GM23338 (cell line): ENCODE results near the gene AGAP1. TPM values are rescaled to one million over a fixed set of nuclear protein-coding genes. Genes with fewer than 3 reads are reported as not detected.

Experiments
- ATAC-seq: fragments of 200-7000 bp; cut with Tn5 transposase; 3 replicates; pipeline ENCODE4 v1.9.1; 2020
- DNase-seq: peaks from one replicate; pipeline ENCODE4 v3.0.0-alpha.2; 2015; ENCODE audit warnings: low spot score
- H2AFZ ChIP-seq: fragments of 200-600 bp; sonication (generic); 2 replicates; pipeline ENCODE4 v1.8.0; 2016; ENCODE audit warnings: antibody characterized with exemption, mild to moderate bottlenecking, moderate library complexity
- H3F3A ChIP-seq: fragments of 200-600 bp; sonication (generic); replicated peaks from 2 replicates; pipeline ENCODE4 v1.8.0; 2017; ENCODE audit warnings: antibody characterized with exemption, mixed run types, low read depth
- H3K27ac ChIP-seq: fragments of 200-600 bp; sonication (generic); 2 replicates; pipeline ENCODE4 v1.6.1; 2016; ENCODE audit warnings: low read depth
- H3K27me3 ChIP-seq: fragments of 200-600 bp; sonication (generic); 2 replicates; pipeline ENCODE4 v1.8.0; 2016; ENCODE audit warnings: mild to moderate bottlenecking, mixed run types, moderate library complexity; ENCODE audit not compliant: insufficient read depth
- H3K36me3 ChIP-seq: fragments of 200-600 bp; sonication (generic); 2 replicates; pipeline ENCODE4 v1.8.0; 2016; ENCODE audit warnings: mild to moderate bottlenecking; ENCODE audit not compliant: insufficient read depth
- H3K4me1 ChIP-seq: fragments of 200-600 bp; sonication (generic); 2 replicates; pipeline ENCODE4 v1.8.0; 2016; ENCODE audit warnings: mild to moderate bottlenecking, moderate library complexity; ENCODE audit not compliant: insufficient read depth
- H3K4me2 ChIP-seq: fragments of 200-600 bp; sonication (generic); 2 replicates; pipeline ENCODE4 v1.7.1; 2017; ENCODE audit warnings: mixed run types
- H3K4me3 ChIP-seq: fragments of 200-600 bp; sonication (generic); 2 replicates; pipeline ENCODE4 v1.6.1; 2016; ENCODE audit warnings: mixed run types
- H3K79me2 ChIP-seq: fragments of 200-600 bp; sonication (generic); replicated peaks from 2 replicates; pipeline ENCODE4 v1.8.0; 2017; ENCODE audit warnings: mild to moderate bottlenecking; ENCODE audit not compliant: insufficient read depth
- H3K9me2 ChIP-seq: fragments of 200-600 bp; sonication (generic); 2 replicates; pipeline ENCODE4 v1.8.0; 2017; ENCODE audit not compliant: insufficient read depth
- H4K20me1 ChIP-seq: fragments of 200-600 bp; sonication (generic); replicated peaks from 2 replicates; pipeline ENCODE4 v1.8.0; 2017; ENCODE audit warnings: mild to moderate bottlenecking; ENCODE audit not compliant: insufficient read depth
- H3K27ac Mint-ChIP-seq: 2 replicates; pipeline ENCODE4 v1.8.0; 2020; ENCODE audit warnings: inconsistent platforms, mild to moderate bottlenecking, moderate library complexity, mixed read lengths
- H3K27me3 Mint-ChIP-seq: 3 replicates; pipeline ENCODE4 v1.8.0; 2022; ENCODE audit warnings: low read depth, mild to moderate bottlenecking, moderate library complexity, mixed read lengths, inconsistent platforms; ENCODE audit not compliant: insufficient read depth, poor library complexity
- H3K36me3 Mint-ChIP-seq: 3 replicates; pipeline ENCODE4 v1.8.0; 2021; ENCODE audit warnings: low read depth, mild to moderate bottlenecking, inconsistent platforms, moderate library complexity, mixed read lengths
- H3K4me1 Mint-ChIP-seq: 3 replicates; pipeline ENCODE4 v1.8.0; 2020; ENCODE audit warnings: mild to moderate bottlenecking, inconsistent platforms, mixed read lengths
- H3K4me3 Mint-ChIP-seq: 3 replicates; pipeline ENCODE4 v1.8.0; 2021; ENCODE audit warnings: moderate library complexity, mild to moderate bottlenecking, inconsistent platforms, mixed read lengths
- H3K9me3 Mint-ChIP-seq: 3 replicates; pipeline ENCODE4 v1.8.0; 2020; ENCODE audit warnings: moderate library complexity, mild to moderate bottlenecking, inconsistent platforms, mixed read lengths
- CREB1 ChIP-seq: fragments of 250-450 bp; sonication (Bioruptor Pico); IDR thresholded peaks from 2 replicates; pipeline ENCODE4 v1.5.0; 2020; ENCODE audit warnings: low read depth, mild to moderate bottlenecking, moderate library complexity
- EZH2 ChIP-seq: fragments of 200-600 bp; sonication (generic); IDR thresholded peaks from one replicate; pipeline ENCODE4 v1.8.0; 2017; ENCODE audit warnings: antibody characterized with exemption, mild to moderate bottlenecking, low read depth; ENCODE audit not compliant: unreplicated experiment
- EZH2phosphoT487 ChIP-seq: fragments of 200-600 bp; sonication (generic); IDR thresholded peaks from one replicate; pipeline ENCODE4 v1.8.1; 2018; ENCODE audit warnings: antibody characterized with exemption; ENCODE audit not compliant: unreplicated experiment
- JUNB ChIP-seq: IDR thresholded peaks from one replicate; pipeline ENCODE4 v1.6.1; 2016; ENCODE audit warnings: antibody characterized with exemption; ENCODE audit not compliant: unreplicated experiment
- POLR2AphosphoS5 ChIP-seq: IDR thresholded peaks from 2 replicates; pipeline ENCODE4 v1.6.1; 2016; ENCODE audit warnings: antibody characterized with exemption, low read depth
- STAT1 ChIP-seq: IDR thresholded peaks from one replicate; pipeline ENCODE4 v1.6.1; 2016; ENCODE audit warnings: antibody characterized with exemption; ENCODE audit not compliant: unreplicated experiment
- ZNF114 ChIP-seq: fragments of 250-450 bp; sonication (Bioruptor Pico); IDR thresholded peaks from 2 replicates; pipeline ENCODE4 v1.5.0; 2020; ENCODE audit warnings: mild to moderate bottlenecking, moderate library complexity
- polyA plus RNA-seq: library from polyadenylated mRNA; unstranded; fragments of >200 nt; fragmentation: Nextera tagmentation; extraction: Ambion mirVana; gene quantifications from 2 replicates; pipeline ENCODE4 v1.2.1, GENCODE V29; 2016
- total RNA-seq: library from RNA; depleted of rRNA; stranded (reverse); fragments of >200 nt; shearing (Covaris generic); gene quantifications from 2 replicates; pipeline ENCODE4 v1.2.3, GENCODE V29; 2014
- TF ChIP-seq, protein P1 (sequence below): IDR thresholded peaks from 2 replicates; pipeline ENCODE4 v1.6.1; 2016; ENCODE audit warnings: antibody characterized with exemption
- TF ChIP-seq, protein P2 (sequence below): IDR thresholded peaks from one replicate; pipeline ENCODE4 v1.6.1; 2018; ENCODE audit warnings: antibody characterized with exemption; ENCODE audit not compliant: unreplicated experiment
- TF ChIP-seq, protein P3 (sequence below): fragments of 250-450 bp; sonication (Bioruptor Pico); IDR thresholded peaks from 2 replicates; pipeline ENCODE4 v1.5.0; 2020; ENCODE audit warnings: mild to moderate bottlenecking, moderate library complexity
- TF ChIP-seq, protein P4 (sequence below), 2 experiments: fragments of 200-600 bp in 1 of 2; sonication (generic) in 1 of 2; conservative IDR thresholded peaks; 2 replicates each; pipeline versions ENCODE4 v1.5.1 to v1.6.1; 2016 to 2017; ENCODE audit warnings: antibody characterized with exemption in 2 of 2, low read depth in 2 of 2, mild to moderate bottlenecking in 2 of 2, moderate library complexity in 1 of 2

AGAP1 gene
- total and polyA plus RNA-seq, 2 experiments from 2014 or later: 13.3 to 27.9 TPM

DNA sequence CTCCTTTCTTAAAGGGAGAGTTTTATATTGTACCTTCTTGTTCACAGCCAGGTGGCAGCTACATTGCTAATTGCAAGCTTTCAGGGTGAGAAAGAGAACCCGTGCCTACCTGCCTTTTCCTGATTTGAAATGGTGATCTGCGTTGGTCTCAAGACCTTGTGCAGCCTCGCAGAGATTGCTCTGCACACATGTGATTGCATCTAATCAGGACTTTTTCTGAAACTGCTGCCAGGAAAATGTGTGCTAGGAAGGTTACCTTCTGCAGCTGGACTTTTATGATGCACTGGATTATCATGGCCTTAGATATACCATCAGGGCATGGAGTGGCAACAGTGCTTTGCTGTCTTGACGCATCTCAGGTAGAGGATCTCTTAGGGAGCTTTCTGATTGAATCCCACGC is 45.1 kb downstream of the AGAP1 start (continued):
- TF ChIP-seq, protein P1, sequence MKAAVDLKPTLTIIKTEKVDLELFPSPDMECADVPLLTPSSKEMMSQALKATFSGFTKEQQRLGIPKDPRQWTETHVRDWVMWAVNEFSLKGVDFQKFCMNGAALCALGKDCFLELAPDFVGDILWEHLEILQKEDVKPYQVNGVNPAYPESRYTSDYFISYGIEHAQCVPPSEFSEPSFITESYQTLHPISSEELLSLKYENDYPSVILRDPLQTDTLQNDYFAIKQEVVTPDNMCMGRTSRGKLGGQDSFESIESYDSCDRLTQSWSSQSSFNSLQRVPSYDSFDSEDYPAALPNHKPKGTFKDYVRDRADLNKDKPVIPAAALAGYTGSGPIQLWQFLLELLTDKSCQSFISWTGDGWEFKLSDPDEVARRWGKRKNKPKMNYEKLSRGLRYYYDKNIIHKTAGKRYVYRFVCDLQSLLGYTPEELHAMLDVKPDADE: no peak
- TF ChIP-seq STAT1 (no peak), JUNB (no peak)

DNA sequence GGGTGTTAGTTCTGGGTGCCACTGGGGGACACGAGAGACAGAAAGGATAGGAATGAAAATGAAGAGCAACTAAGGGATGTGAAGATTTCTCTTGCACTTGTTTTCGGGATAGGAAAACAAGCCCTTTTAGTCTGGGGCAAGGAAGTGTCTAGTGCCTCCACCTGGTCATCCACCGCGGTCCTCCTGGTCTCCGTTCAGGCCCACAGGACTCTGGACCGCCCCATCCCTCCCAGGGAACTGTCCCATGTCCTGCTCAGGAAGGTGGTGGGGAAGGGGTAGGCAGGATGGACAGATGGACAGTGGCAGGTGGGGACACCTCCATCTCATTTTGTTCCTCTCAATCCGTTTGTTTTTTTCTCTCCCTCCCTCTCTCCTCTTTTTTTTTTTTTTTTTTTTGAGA is 45.9 kb downstream of the AGAP1 start:
- Histone ChIP-seq H3K27ac (no peak overlapping the region), H2AFZ (no peak overlapping the region), H3K4me2 (no peak overlapping the region), H3K27me3 (no peaks in the 10 kb centered on the region), H3K4me3 (no peak overlapping the region), H4K20me1 (peaks cover 3% of the 10 kb centered on the region; the same call in 1 of the 2 replicates), H3K9me2 (no peaks in the 10 kb centered on the region), H3K79me2 (peaks cover 87% of the 10 kb centered on the region), H3F3A (0 out of 2 replicates have a peak, but pooled peaks cover 3% of the 10 kb centered on the region), H3K4me1 (peaks cover 29% of the 10 kb centered on the region), H3K36me3 (no peaks in the 10 kb centered on the region)
- ATAC-seq (no peak), DNase-seq (no peak)
- no peak overlapping the region for H3K27ac Mint-ChIP-seq
- H3K4me3 Mint-ChIP-seq: no peak overlapping the region
- peaks cover 68% of the 10 kb centered on the region for H3K4me1 Mint-ChIP-seq
- no peaks in the 10 kb centered on the region; the same call in 2 of the 3 replicates for H3K36me3 Mint-ChIP-seq
- H3K9me3 Mint-ChIP-seq: no peaks in the 10 kb centered on the region; the same call in 2 of the 3 replicates
- peaks cover 10% of the 10 kb centered on the region for H3K27me3 Mint-ChIP-seq
- TF ChIP-seq CREB1 (CRISPR knock-in tag) (no peak), ZNF114 (CRISPR knock-in tag) (no peak), EZH2 (no peak), POLR2AphosphoS5 (no peak), STAT1 (no peak), JUNB (no peak), EZH2phosphoT487 (no peak)
- TF ChIP-seq, protein P2, sequence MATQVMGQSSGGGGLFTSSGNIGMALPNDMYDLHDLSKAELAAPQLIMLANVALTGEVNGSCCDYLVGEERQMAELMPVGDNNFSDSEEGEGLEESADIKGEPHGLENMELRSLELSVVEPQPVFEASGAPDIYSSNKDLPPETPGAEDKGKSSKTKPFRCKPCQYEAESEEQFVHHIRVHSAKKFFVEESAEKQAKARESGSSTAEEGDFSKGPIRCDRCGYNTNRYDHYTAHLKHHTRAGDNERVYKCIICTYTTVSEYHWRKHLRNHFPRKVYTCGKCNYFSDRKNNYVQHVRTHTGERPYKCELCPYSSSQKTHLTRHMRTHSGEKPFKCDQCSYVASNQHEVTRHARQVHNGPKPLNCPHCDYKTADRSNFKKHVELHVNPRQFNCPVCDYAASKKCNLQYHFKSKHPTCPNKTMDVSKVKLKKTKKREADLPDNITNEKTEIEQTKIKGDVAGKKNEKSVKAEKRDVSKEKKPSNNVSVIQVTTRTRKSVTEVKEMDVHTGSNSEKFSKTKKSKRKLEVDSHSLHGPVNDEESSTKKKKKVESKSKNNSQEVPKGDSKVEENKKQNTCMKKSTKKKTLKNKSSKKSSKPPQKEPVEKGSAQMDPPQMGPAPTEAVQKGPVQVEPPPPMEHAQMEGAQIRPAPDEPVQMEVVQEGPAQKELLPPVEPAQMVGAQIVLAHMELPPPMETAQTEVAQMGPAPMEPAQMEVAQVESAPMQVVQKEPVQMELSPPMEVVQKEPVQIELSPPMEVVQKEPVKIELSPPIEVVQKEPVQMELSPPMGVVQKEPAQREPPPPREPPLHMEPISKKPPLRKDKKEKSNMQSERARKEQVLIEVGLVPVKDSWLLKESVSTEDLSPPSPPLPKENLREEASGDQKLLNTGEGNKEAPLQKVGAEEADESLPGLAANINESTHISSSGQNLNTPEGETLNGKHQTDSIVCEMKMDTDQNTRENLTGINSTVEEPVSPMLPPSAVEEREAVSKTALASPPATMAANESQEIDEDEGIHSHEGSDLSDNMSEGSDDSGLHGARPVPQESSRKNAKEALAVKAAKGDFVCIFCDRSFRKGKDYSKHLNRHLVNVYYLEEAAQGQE: peak; percentile 33
- TF ChIP-seq, protein P3, sequence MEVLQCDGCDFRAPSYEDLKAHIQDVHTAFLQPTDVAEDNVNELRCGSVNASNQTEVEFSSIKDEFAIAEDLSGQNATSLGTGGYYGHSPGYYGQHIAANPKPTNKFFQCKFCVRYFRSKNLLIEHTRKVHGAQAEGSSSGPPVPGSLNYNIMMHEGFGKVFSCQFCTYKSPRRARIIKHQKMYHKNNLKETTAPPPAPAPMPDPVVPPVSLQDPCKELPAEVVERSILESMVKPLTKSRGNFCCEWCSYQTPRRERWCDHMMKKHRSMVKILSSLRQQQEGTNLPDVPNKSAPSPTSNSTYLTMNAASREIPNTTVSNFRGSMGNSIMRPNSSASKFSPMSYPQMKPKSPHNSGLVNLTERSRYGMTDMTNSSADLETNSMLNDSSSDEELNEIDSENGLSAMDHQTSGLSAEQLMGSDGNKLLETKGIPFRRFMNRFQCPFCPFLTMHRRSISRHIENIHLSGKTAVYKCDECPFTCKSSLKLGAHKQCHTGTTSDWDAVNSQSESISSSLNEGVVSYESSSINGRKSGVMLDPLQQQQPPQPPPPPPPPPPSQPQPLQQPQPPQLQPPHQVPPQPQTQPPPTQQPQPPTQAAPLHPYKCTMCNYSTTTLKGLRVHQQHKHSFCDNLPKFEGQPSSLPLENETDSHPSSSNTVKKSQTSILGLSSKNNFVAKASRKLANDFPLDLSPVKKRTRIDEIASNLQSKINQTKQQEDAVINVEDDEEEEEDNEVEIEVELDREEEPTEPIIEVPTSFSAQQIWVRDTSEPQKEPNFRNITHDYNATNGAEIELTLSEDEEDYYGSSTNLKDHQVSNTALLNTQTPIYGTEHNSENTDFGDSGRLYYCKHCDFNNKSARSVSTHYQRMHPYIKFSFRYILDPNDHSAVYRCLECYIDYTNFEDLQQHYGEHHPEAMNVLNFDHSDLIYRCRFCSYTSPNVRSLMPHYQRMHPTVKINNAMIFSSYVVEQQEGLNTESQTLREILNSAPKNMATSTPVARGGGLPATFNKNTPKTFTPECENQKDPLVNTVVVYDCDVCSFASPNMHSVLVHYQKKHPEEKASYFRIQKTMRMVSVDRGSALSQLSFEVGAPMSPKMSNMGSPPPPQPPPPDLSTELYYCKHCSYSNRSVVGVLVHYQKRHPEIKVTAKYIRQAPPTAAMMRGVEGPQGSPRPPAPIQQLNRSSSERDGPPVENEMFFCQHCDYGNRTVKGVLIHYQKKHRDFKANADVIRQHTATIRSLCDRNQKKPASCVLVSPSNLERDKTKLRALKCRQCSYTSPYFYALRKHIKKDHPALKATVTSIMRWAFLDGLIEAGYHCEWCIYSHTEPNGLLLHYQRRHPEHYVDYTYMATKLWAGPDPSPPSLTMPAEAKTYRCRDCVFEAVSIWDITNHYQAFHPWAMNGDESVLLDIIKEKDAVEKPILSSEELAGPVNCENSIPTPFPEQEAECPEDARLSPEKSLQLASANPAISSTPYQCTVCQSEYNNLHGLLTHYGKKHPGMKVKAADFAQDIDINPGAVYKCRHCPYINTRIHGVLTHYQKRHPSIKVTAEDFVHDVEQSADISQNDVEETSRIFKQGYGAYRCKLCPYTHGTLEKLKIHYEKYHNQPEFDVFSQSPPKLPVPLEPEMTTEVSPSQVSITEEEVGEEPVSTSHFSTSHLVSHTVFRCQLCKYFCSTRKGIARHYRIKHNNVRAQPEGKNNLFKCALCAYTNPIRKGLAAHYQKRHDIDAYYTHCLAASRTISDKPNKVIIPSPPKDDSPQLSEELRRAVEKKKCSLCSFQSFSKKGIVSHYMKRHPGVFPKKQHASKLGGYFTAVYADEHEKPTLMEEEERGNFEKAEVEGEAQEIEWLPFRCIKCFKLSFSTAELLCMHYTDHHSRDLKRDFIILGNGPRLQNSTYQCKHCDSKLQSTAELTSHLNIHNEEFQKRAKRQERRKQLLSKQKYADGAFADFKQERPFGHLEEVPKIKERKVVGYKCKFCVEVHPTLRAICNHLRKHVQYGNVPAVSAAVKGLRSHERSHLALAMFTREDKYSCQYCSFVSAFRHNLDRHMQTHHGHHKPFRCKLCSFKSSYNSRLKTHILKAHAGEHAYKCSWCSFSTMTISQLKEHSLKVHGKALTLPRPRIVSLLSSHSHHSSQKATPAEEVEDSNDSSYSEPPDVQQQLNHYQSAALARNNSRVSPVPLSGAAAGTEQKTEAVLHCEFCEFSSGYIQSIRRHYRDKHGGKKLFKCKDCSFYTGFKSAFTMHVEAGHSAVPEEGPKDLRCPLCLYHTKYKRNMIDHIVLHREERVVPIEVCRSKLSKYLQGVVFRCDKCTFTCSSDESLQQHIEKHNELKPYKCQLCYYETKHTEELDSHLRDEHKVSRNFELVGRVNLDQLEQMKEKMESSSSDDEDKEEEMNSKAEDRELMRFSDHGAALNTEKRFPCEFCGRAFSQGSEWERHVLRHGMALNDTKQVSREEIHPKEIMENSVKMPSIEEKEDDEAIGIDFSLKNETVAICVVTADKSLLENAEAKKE (CRISPR knock-in tag): no peak
- TF ChIP-seq, protein P4, sequence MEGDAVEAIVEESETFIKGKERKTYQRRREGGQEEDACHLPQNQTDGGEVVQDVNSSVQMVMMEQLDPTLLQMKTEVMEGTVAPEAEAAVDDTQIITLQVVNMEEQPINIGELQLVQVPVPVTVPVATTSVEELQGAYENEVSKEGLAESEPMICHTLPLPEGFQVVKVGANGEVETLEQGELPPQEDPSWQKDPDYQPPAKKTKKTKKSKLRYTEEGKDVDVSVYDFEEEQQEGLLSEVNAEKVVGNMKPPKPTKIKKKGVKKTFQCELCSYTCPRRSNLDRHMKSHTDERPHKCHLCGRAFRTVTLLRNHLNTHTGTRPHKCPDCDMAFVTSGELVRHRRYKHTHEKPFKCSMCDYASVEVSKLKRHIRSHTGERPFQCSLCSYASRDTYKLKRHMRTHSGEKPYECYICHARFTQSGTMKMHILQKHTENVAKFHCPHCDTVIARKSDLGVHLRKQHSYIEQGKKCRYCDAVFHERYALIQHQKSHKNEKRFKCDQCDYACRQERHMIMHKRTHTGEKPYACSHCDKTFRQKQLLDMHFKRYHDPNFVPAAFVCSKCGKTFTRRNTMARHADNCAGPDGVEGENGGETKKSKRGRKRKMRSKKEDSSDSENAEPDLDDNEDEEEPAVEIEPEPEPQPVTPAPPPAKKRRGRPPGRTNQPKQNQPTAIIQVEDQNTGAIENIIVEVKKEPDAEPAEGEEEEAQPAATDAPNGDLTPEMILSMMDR (conservative IDR thresholded peaks at IDR 0.05; ENCODE audit: low read depth in 2 of 2): peak in 1 of 2 experiments; percentile 15; a peak in 1 of 4 replicates
- TF ChIP-seq, protein P1: no peak
